HL-60 (cell line): ENCODE measurements around the gene DYSF.

Experiments
- DNase-seq, 2 experiments: peaks; one replicate each; pipeline ENCODE4 v3.0.0-alpha.2; 2010 to 2020; ENCODE audit warnings: low read depth in 1 of 2, low spot score in 1 of 2
- H3K27ac ChIP-seq: fragments of 250-450 bp; sonication (Bioruptor Pico); replicated peaks from 2 replicates; pipeline ENCODE4 v1.5.1; 2020; ENCODE audit warnings: mild to moderate bottlenecking, moderate library complexity
- H3K27me3 ChIP-seq: fragments of 250-450 bp; sonication (Bioruptor Pico); 2 replicates; pipeline ENCODE4 v1.5.1; 2021; ENCODE audit warnings: mild to moderate bottlenecking, moderate library complexity; ENCODE audit not compliant: insufficient read depth, poor library complexity, severe bottlenecking
- H3K4me3 ChIP-seq: replicated peaks from 2 replicates; pipeline ENCODE4 v1.5.1; 2011; ENCODE audit warnings: mild to moderate bottlenecking, control low read depth, low read length; ENCODE audit not compliant: insufficient read depth
- GABPA ChIP-seq: IDR thresholded peaks from 2 replicates; pipeline ENCODE4 v1.6.1; 2012; ENCODE audit warnings: low read depth
- POLR2AphosphoS5 ChIP-seq: IDR thresholded peaks from 2 replicates; pipeline ENCODE4 v1.6.1; 2012; ENCODE audit warnings: low read depth
- SPI1 ChIP-seq: IDR thresholded peaks from 2 replicates; pipeline ENCODE4 v1.6.1; 2012; ENCODE audit warnings: low read depth, mild to moderate bottlenecking, borderline replicate concordance
- TF ChIP-seq, protein P1 (sequence below): IDR thresholded peaks from one replicate; pipeline ENCODE4 v1.5.1; 2011; ENCODE audit warnings: low read length, control low read depth, inconsistent platforms; ENCODE audit not compliant: insufficient read depth
- TF ChIP-seq, protein P2 (sequence below): IDR thresholded peaks from 2 replicates; pipeline ENCODE4 v1.6.1; 2012; ENCODE audit warnings: low read depth; ENCODE audit not compliant: insufficient replicate concordance

The DYSF gene

DNA sequence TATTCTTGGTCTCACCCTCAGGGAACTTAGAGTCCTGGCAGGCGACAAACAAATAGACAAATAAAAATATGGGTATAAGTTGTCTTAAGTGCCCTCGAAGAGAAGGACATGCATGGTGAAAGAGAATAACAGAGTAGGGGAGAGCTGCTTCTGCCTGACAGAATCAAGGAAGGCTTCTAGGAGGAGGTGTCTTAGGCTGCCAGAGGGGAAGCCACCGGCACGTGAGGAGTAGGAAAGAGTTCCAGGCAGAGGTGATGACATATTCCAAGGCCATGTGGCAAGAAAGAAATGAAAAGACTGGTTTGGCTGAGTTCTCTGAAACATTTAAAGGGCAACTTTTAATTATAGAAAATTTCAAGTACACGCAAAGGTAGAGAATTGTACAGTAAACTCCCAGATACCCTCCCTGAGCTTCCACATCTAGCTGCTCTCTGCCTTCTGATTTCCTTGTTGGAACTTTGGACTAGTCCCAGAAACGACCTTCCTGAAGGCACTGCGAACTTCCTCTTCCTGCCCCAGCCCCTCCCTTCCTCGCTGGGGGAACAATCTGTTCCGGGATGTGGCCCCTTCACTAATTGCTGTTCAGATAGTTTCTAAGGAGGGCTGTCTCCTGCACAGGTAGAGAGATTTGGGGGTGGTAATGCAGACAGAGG, 91.7 kb downstream of the DYSF start:
- H3K27ac ChIP-seq, result no peak overlapping the region
- no peak for TF ChIP-seq SPI1
- TF ChIP-seq, protein P1, sequence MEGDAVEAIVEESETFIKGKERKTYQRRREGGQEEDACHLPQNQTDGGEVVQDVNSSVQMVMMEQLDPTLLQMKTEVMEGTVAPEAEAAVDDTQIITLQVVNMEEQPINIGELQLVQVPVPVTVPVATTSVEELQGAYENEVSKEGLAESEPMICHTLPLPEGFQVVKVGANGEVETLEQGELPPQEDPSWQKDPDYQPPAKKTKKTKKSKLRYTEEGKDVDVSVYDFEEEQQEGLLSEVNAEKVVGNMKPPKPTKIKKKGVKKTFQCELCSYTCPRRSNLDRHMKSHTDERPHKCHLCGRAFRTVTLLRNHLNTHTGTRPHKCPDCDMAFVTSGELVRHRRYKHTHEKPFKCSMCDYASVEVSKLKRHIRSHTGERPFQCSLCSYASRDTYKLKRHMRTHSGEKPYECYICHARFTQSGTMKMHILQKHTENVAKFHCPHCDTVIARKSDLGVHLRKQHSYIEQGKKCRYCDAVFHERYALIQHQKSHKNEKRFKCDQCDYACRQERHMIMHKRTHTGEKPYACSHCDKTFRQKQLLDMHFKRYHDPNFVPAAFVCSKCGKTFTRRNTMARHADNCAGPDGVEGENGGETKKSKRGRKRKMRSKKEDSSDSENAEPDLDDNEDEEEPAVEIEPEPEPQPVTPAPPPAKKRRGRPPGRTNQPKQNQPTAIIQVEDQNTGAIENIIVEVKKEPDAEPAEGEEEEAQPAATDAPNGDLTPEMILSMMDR, result no peak
- TF ChIP-seq, protein P2, sequence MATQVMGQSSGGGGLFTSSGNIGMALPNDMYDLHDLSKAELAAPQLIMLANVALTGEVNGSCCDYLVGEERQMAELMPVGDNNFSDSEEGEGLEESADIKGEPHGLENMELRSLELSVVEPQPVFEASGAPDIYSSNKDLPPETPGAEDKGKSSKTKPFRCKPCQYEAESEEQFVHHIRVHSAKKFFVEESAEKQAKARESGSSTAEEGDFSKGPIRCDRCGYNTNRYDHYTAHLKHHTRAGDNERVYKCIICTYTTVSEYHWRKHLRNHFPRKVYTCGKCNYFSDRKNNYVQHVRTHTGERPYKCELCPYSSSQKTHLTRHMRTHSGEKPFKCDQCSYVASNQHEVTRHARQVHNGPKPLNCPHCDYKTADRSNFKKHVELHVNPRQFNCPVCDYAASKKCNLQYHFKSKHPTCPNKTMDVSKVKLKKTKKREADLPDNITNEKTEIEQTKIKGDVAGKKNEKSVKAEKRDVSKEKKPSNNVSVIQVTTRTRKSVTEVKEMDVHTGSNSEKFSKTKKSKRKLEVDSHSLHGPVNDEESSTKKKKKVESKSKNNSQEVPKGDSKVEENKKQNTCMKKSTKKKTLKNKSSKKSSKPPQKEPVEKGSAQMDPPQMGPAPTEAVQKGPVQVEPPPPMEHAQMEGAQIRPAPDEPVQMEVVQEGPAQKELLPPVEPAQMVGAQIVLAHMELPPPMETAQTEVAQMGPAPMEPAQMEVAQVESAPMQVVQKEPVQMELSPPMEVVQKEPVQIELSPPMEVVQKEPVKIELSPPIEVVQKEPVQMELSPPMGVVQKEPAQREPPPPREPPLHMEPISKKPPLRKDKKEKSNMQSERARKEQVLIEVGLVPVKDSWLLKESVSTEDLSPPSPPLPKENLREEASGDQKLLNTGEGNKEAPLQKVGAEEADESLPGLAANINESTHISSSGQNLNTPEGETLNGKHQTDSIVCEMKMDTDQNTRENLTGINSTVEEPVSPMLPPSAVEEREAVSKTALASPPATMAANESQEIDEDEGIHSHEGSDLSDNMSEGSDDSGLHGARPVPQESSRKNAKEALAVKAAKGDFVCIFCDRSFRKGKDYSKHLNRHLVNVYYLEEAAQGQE, result no peak
- TF ChIP-seq POLR2AphosphoS5, result no peak
- TF ChIP-seq GABPA, result no peak
- H3K4me3 ChIP-seq, result peak overlapping the region; percentile 25
- peak; percentile 28 to 42 for DNase-seq
- H3K27me3 ChIP-seq, result no peaks in the 10 kb centered on the region

DNA sequence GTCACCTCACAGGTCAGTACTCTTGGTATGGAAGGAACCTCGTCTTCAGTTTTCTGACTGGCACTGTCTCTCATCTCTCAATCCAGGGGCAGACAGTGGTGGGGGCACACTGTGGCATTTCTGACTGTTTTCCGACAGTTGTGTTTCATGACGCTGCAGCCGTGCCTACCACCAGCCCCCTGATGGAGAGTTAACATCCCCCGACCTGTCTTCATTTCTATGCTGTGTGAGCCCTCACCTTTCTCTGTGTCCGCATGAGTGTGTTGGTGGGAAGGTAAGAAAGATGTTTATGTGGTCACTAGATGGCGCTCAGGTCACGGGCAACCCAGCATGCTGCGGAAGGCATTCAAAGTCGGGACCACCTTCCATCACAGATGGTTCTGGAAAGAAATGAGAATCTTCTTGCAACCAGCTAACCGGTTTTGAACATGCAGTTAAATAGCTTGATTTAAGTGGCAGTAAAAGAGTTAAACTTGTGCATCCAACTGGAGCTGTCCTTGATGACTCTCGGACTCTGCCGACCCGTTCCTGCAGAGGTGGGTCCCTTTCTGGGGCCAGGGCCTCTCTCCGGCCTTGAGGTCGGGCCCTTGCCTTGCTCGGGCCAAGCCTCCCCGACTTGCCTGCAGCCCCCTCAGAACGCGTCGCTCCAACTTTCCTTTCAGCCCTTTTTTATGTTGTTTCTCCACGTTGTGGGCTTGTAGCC, 92.4 kb downstream of the DYSF start:
- Histone ChIP-seq H3K4me3 (peak overlapping the region; percentile 25), H3K27ac (no peak overlapping the region), H3K27me3 (no peaks in the 10 kb centered on the region)
- TF ChIP-seq, protein P1, result peak; percentile 33
- TF ChIP-seq, protein P2, result no peak
- DNase-seq, result peak; percentile 37 to 54

DNA sequence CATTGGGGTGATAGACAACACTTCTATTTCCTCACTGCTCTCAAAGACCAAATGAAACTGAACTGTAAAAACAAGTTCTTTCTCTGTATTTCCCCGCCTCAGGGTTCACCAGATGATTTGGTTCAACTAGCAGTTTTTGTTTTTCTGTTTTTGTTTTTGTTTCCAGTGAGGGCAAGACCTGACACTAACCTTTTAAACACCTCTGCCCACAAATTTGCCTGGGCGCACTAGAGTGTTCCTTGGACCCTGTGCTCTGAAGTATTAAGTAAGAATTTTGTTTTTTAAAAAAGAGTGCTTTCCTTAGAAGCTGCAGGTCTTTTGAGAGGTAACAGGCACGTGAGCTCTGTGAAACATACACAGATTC, 92.9 kb downstream of the DYSF start:
- H3K4me3 ChIP-seq, result no peak overlapping the region
- no peak overlapping the region for H3K27ac ChIP-seq
- DNase-seq, result no peak
- TF ChIP-seq, protein P2, result no peak
- TF ChIP-seq, protein P1, result no peak
- no peak for TF ChIP-seq GABPA
- no peaks in the 10 kb centered on the region for H3K27me3 ChIP-seq
